Retinal pigment epithelial cell (primary cell): Measurements from ENCODE around the gene RHOBTB3.
"Not testable (repeated sequence)": the region's sequence is repeated elsewhere in the genome, so short reads cannot be mapped to it uniquely, and the experiment has no call there.

ENCODE experiments used
- DNase-seq: peaks from one replicate; pipeline ENCODE4 v3.0.0-alpha.2; 2010; ENCODE audit warnings: low read depth
- H3K4me3 ChIP-seq: 2 replicates; pipeline ENCODE4 v1.5.1; 2011; ENCODE audit warnings: mild to moderate bottlenecking, low read length, control low read depth, moderate library complexity
- TF ChIP-seq, protein P1 (sequence below): conservative IDR thresholded peaks from 2 replicates; pipeline ENCODE4 v1.5.1; 2011; ENCODE audit warnings: low read depth, low read length, control low read depth, inconsistent platforms

RHOBTB3 gene

DNA sequence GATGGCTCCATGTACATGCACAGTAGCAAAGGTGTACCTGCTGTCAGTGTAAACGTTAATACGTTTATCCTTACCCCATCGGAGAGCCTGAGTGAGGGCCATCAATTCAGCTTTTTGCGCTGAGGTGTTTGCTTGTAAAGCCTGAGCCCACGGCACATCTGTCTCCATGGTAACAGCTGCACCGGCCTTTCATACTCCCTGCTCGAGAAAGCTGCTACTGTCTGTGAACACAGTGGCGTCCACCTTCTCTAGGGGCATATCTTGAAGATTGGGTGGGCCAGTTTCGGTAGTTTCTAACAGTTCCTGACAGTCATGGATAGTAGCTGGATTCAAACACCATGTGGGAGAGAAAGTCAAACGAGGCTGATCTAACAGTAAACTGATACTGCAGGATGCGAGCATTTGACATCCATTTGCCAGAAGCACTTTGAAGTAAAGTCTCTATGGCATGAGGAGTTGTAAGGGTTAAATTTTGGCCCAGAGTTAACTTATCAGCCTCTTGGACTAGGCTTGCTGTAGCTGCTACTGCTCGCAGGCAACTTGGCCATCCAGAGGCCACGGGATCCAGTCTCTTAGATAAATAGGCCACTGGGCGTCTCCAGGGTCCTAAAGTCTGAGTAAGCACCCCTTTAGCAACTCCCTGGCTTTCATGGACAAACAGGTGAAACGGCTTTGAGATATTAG is 21.0 kb upstream of the RHOBTB3 start:
- H3K4me3 ChIP-seq = no peak overlapping the region
- TF ChIP-seq, protein P1, sequence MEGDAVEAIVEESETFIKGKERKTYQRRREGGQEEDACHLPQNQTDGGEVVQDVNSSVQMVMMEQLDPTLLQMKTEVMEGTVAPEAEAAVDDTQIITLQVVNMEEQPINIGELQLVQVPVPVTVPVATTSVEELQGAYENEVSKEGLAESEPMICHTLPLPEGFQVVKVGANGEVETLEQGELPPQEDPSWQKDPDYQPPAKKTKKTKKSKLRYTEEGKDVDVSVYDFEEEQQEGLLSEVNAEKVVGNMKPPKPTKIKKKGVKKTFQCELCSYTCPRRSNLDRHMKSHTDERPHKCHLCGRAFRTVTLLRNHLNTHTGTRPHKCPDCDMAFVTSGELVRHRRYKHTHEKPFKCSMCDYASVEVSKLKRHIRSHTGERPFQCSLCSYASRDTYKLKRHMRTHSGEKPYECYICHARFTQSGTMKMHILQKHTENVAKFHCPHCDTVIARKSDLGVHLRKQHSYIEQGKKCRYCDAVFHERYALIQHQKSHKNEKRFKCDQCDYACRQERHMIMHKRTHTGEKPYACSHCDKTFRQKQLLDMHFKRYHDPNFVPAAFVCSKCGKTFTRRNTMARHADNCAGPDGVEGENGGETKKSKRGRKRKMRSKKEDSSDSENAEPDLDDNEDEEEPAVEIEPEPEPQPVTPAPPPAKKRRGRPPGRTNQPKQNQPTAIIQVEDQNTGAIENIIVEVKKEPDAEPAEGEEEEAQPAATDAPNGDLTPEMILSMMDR = no peak
- DNase-seq = no peak

- DNase-seq, H3K4me3 ChIP-seq: not testable (repeated sequence)
Observed at GRCh38 chr5:95710651-95711500, 20.3 kb upstream of the RHOBTB3 start.

DNA sequence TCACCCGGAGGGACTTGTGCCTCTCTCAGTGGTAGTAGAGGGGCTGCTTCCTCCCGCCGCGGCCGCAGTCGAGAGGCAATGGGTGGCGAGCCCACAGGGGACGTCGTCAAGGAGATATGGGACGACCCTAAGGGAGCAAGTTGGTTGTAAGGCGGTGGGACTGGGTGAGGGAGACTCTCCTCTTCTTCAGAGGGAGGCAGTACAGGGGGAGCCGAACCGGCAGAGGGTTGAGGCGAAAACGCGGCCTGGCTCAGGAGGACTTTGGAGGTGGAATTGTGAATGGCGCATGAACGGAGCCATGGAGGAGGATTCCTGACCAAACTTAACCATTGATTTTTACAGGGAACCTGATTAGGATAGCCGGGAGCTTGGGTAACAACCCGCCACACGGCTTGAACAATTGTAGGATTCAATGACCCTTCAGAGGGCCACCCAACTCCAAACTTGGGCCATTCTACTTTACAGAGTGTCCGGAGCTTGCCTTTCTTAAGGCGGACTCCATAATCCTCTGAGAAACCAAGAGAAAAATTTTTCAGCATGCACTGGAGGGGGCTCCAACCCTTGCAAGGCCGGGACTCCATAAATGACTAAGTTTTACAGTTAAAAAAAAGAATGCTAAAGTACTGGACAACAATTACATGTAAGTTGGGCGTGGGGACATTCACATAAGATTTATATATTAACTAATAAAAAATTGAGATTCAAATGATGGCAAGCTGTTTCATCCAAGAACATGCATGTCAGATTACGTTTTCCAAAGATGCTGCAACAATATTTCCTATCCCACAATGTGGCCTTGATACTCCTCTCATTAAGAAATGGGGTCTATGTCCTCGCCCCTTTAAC is 19.4 kb upstream of the RHOBTB3 start:
- TF ChIP-seq, protein P1 = no peak
- H3K4me3 ChIP-seq = no peak overlapping the region

GRCh38 chr5:95712347-95712958 is 18.7 kb upstream of the RHOBTB3 start:
- TF ChIP-seq, protein P1 = no peak
- no peak overlapping the region for H3K4me3 ChIP-seq
- DNase-seq = no peak

More for the DNA sequence above, 19.4 kb upstream of the RHOBTB3 start:
- DNase-seq = no peak

DNA sequence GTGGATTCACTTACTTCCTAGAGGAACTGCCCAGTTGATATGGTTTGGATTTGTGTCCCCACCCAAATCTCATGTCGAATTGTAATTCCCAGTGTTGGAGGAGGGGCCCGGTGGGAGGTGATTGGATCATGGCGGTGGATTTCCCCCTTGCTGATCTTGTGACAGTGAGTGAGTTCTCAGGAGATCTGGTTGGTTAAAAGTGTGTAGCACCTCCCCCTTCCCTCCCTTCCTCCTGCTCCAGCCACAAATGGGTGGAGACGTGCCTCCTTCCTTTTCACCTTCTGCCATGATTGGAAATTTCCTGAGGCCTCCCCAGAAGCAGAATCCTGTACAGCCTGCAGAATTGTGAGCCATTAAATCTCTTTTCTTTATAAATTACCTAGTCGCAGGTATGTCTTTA is 17.9 kb upstream of the RHOBTB3 start:
- H3K4me3 ChIP-seq, DNase-seq: not testable (repeated sequence)

DNA sequence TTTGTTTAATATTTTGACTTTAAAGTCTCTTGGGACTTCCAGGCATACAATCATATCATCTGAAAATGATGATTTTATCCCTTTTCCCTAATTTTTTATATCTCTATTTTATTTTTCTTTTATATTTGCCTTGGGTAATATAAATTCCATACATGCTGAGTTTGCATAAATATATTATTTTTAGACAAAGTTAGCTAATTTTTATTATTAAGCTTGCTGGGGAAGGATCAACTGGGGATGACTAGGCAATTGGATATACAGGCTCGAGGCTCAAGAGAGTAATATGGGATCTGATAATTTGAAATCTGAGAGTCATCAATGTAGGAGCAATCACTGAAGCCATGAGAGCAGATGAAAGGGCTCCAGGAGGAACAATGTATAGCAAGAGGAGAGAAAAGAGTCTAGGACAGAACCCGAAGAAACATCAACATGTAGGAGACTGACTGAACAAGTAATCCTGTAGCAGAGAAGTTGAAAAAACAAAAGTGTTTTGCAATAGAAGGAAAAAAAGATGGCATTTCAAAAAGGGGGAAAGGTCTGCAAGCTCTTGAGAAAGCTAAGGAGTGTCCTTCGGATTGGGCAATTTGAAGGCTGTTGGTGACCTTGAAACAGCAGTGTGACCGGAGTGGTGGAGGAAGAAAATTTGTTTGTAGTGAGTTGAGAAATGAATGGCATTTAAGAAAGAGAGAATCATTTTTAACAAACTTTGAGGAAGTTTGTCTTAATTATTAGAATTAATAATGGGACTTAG is 17.0 kb upstream of the RHOBTB3 start:
- TF ChIP-seq, protein P1 = no peak

GRCh38 chr5:95715799-95716461 is 15.2 kb upstream of the RHOBTB3 start:
- TF ChIP-seq, protein P1 = no peak
- no peak for DNase-seq
- no peak overlapping the region for H3K4me3 ChIP-seq

More for the DNA sequence above, 17.0 kb upstream of the RHOBTB3 start:
- no peak for DNase-seq
- no peak overlapping the region for H3K4me3 ChIP-seq
